Fibroblast of pulmonary artery (primary cell): ENCODE results near the gene TENM3.

Experiments used
- DNase-seq: peaks from one replicate; pipeline ENCODE4 v3.0.0-alpha.2; 2010; ENCODE audit warnings: low read depth
- H3K4me3 ChIP-seq: replicated peaks from 2 replicates; pipeline ENCODE4 v1.5.1; 2011; ENCODE audit warnings: low read depth, mild to moderate bottlenecking, control low read depth, low read length, moderate library complexity
- TF ChIP-seq, protein P1 (sequence below): IDR thresholded peaks from 2 replicates; pipeline ENCODE4 v1.5.1; 2011; ENCODE audit warnings: mild to moderate bottlenecking, control low read depth, low read length, inconsistent platforms; ENCODE audit errors: missing control alignments

Gene TENM3

DNA sequence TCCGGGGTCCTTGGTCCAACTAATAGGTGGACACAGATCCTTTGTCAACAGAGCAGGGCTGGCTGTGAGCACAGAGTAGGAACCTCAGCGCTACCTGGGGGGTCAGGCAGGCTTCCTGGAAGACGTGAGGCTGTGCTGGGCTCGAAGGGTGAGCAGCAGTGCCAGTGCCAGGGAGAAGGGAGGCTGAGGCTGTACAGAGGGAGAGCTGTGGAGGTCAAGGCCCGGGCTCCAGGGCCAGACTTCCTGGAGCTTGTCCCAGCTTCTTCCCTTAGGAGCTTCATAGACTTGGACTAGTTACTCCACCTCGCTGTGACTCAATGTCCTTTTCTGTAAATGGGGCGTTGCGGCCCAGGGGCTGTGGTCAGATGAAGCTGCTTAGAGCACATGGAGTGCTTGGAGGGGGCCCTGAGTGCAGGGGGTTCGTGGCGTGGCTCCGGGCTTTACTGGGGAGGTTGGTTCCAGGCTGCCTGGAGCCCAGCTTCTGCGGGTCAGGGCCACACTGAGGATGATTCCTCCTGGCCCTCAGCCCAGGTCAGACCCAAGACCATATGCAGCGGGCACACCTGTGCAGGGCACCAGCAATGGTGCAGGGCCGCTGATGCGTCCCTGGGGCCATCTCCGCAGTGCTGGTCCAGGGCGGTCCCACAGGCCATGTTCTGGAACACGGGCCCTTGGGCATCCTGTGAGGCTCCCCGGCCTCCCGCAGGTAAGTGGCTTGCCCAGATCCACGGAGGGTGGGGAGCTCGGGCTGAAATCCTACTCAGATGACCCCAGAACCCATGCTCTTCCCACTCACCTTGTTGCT, 575.9 kb downstream of the TENM3 start:
- no peak overlapping the region for H3K4me3 ChIP-seq
- TF ChIP-seq, protein P1, sequence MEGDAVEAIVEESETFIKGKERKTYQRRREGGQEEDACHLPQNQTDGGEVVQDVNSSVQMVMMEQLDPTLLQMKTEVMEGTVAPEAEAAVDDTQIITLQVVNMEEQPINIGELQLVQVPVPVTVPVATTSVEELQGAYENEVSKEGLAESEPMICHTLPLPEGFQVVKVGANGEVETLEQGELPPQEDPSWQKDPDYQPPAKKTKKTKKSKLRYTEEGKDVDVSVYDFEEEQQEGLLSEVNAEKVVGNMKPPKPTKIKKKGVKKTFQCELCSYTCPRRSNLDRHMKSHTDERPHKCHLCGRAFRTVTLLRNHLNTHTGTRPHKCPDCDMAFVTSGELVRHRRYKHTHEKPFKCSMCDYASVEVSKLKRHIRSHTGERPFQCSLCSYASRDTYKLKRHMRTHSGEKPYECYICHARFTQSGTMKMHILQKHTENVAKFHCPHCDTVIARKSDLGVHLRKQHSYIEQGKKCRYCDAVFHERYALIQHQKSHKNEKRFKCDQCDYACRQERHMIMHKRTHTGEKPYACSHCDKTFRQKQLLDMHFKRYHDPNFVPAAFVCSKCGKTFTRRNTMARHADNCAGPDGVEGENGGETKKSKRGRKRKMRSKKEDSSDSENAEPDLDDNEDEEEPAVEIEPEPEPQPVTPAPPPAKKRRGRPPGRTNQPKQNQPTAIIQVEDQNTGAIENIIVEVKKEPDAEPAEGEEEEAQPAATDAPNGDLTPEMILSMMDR = no peak
- no peak for DNase-seq

GRCh38 chr4:182819751-182820150, 576.5 kb downstream of the TENM3 start:
- no peak for DNase-seq
- TF ChIP-seq, protein P1 = no peak
- no peak overlapping the region for H3K4me3 ChIP-seq

- DNase-seq = no peak
- H3K4me3 ChIP-seq = no peak overlapping the region
- TF ChIP-seq, protein P1 = no peak
Measured at GRCh38 chr4:182822554-182822953, 579.4 kb downstream of the TENM3 start.

GRCh38 chr4:182823576-182823975, 580.4 kb downstream of the TENM3 start:
- DNase-seq = no peak
- TF ChIP-seq, protein P1 = no peak
- H3K4me3 ChIP-seq = no peak overlapping the region

DNA sequence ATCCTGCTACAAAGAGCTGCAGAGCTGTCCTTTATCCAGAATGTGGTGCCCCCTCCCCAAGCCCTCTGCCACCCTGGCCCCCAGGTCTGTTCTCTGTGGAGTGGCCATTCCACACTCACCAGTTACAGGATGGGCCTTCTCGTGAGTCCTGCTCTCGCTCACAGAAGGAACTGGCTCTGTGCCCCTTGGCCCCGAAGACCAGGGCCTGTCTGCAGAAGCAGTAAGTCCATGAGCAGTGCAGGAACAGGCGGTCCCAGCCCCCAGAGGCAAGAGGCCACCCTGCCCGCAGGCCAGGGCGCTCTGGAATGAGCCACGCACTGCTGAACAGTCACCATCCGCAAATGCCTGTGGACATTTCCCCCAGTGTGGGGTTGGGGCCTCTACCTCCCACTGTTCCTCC, 581.8 kb downstream of the TENM3 start:
- no peak overlapping the region for H3K4me3 ChIP-seq
- no peak for DNase-seq
- TF ChIP-seq, protein P1 = no peak

GRCh38 chr4:182825786-182826185, 582.6 kb downstream of the TENM3 start:
- no peak for DNase-seq
- H3K4me3 ChIP-seq = no peak overlapping the region
- TF ChIP-seq, protein P1 = no peak

DNA sequence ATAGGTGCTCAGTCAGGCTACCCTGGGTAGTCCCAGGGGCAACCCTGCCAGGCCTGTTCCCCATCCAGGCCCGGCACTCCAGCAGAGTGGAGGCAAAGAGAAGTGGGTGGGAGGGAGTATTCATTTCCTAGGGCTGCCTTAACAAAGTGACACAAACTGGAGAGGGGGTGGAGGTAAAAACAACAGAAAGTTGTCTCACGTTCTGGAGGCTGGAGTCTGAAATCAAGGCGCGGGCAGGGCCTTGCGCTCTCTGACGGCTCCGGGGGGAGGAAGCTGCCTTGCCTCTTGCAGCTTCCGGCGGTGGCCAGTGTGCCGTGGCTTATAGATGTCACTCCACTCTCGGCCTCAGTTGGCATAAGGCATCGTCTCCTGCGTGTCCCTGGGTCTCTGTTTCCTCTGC, 583.2 kb downstream of the TENM3 start:
- no peak overlapping the region for H3K4me3 ChIP-seq
- no peak for DNase-seq
- TF ChIP-seq, protein P1 = no peak
